ENCODE measurements around the gene MKLN1. TPM values are rescaled to one million over a fixed set of nuclear protein-coding genes. Genes with fewer than 3 reads are reported as not detected.

The MKLN1 gene
- polyA plus RNA-seq, 1 donor from 2014 or later, result 15.9 TPM

GRCh38 chr7:131493081-131493480 lies 165.4 kb downstream of the MKLN1 start:
- Histone ChIP-seq H2AFZ (ENCODE audit: low read depth, low read length) (no peak overlapping the region), H4K20me1 (ENCODE audit: insufficient read depth) (no peaks in the 10 kb centered on the region), H3K9ac (ENCODE audit: low read length) (no peak overlapping the region), H3K4me2 (ENCODE audit: low read length) (no peak overlapping the region), H3F3A (ENCODE audit: insufficient read depth, low read length, poor library complexity, severe bottlenecking) (no peaks in the 10 kb centered on the region), H3K79me2 (replicated peaks; ENCODE audit: insufficient read depth, low read length) (no peaks in the 10 kb centered on the region), H3K9me3 (ENCODE audit: low read length) (no peaks in the 10 kb centered on the region), H3K4me3 (ENCODE audit: low read length) (no peak overlapping the region), H3K36me3 (ENCODE audit: insufficient read depth, low read length) (no peaks in the 10 kb centered on the region), H3K27me3 (ENCODE audit: insufficient read depth, low read depth, low read length) (no peaks in the 10 kb centered on the region), H3K27ac (ENCODE audit: low read length) (no peak overlapping the region), H3K9me2 (ENCODE audit: insufficient read depth, low read length) (no peaks in the 10 kb centered on the region)
- no peak for TF ChIP-seq MXI1 (conservative IDR thresholded peaks at IDR 0.05; ENCODE audit: poor library complexity, severe bottlenecking)
- TF ChIP-seq REST (IDR thresholded peaks at IDR 0.05; ENCODE audit: borderline replicate concordance), result no peak
- no peak for TF ChIP-seq TAF1 (IDR thresholded peaks at IDR 0.05; ENCODE audit: low read depth)
- TF ChIP-seq CTCF (IDR thresholded peaks at IDR 0.05; ENCODE audit: poor library complexity, severe bottlenecking), result no peak
- no peak for TF ChIP-seq SMC3 (conservative IDR thresholded peaks at IDR 0.05; ENCODE audit: poor library complexity)
- TF ChIP-seq EP300 (conservative IDR thresholded peaks at IDR 0.05; ENCODE audit: poor library complexity, severe bottlenecking), result no peak
- no peak for TF ChIP-seq RAD21 (conservative IDR thresholded peaks at IDR 0.05)
- TF ChIP-seq EZH2 (IDR thresholded peaks at IDR 0.05; ENCODE audit: borderline replicate concordance, insufficient read depth, low read length, poor library complexity, severe bottlenecking), result no peak
- TF ChIP-seq POLR2AphosphoS5 (IDR thresholded peaks at IDR 0.05), result no peak

GRCh38 chr7:131493581-131493980 lies 165.9 kb downstream of the MKLN1 start:
- Histone ChIP-seq H3K79me2 (replicated peaks; ENCODE audit: insufficient read depth, low read length) (no peaks in the 10 kb centered on the region), H3K9me3 (ENCODE audit: low read length) (no peaks in the 10 kb centered on the region), H3K27ac (ENCODE audit: low read length) (no peak overlapping the region), H3K9ac (ENCODE audit: low read length) (no peak overlapping the region), H3K36me3 (ENCODE audit: insufficient read depth, low read length) (no peaks in the 10 kb centered on the region), H2AFZ (ENCODE audit: low read depth, low read length) (no peak overlapping the region), H4K20me1 (ENCODE audit: insufficient read depth) (no peaks in the 10 kb centered on the region), H3K9me2 (ENCODE audit: insufficient read depth, low read length) (no peaks in the 10 kb centered on the region), H3K27me3 (ENCODE audit: insufficient read depth, low read depth, low read length) (no peaks in the 10 kb centered on the region), H3K4me3 (ENCODE audit: low read length) (no peak overlapping the region), H3F3A (ENCODE audit: insufficient read depth, low read length, poor library complexity, severe bottlenecking) (no peaks in the 10 kb centered on the region), H3K4me2 (ENCODE audit: low read length) (no peak overlapping the region)
- TF ChIP-seq MXI1 (conservative IDR thresholded peaks at IDR 0.05; ENCODE audit: poor library complexity, severe bottlenecking) (no peak), REST (IDR thresholded peaks at IDR 0.05; ENCODE audit: borderline replicate concordance) (no peak), RAD21 (conservative IDR thresholded peaks at IDR 0.05) (no peak), EZH2 (IDR thresholded peaks at IDR 0.05; ENCODE audit: borderline replicate concordance, insufficient read depth, low read length, poor library complexity, severe bottlenecking) (no peak), CTCF (IDR thresholded peaks at IDR 0.05; ENCODE audit: poor library complexity, severe bottlenecking) (no peak)
